HepG2 (cell line): Measurements from ENCODE around the gene CHPF. TPM values are rescaled to one million over a fixed set of nuclear protein-coding genes. Genes with fewer than 3 reads are reported as not detected.

ENCODE experiments used
- ATAC-seq: fragments of 200-7000 bp; cut with Tn5 transposase; 3 replicates; pipeline ENCODE4 v1.9.1; 2020; ENCODE audit warnings: mild to moderate bottlenecking, moderate library complexity
- BruUV-seq: library from RNA; stranded (reverse); fragments of 400-500 nt; replicated peaks from 2 replicates; lab custom pipeline; 2021; lab: Mats Ljungman, UMichigan
- CTCF ChIA-PET: fragments of 300-600 bp; formaldehyde crosslinking; extraction: SDS; loops from one replicate; lab custom pipeline; 2021; ENCODE audit warnings: low total read pairs, inconsistent platforms, low intra/inter-chr PET ratio; lab: Yijun Ruan, JAX
- POLR2A ChIA-PET: fragments of 350-600 bp; sonication (Branson Sonifier 250); formaldehyde crosslinking; loops from one replicate; lab custom pipeline; 2020; ENCODE audit warnings: antibody characterized with exemption, inconsistent platforms; lab: Yijun Ruan, JAX
- DNase-seq: peaks from one replicate; pipeline ENCODE4 v3.0.0-alpha.2; 2015; ENCODE audit warnings: low spot score
- FAIRE-seq: peaks from 3 replicates; lab custom pipeline; 2011; peaks lifted over from hg19 to GRCh38; lab: Jason Lieb, UNC
- H2AFZ ChIP-seq: one replicate; pipeline ENCODE4 v1.6.1; 2011; ENCODE audit warnings: low read length, inconsistent platforms
- H3K27ac ChIP-seq: fragments of 300-600 bp; 3 replicates; pipeline ENCODE4 v1.8.0; 2011; ENCODE audit warnings: mixed run types, mild to moderate bottlenecking, mixed read lengths, low read length, inconsistent platforms; ENCODE audit not compliant: insufficient read depth; ENCODE audit errors: extremely low read length
- H3K27me3 ChIP-seq, 2 experiments: fragments of 200-600 bp in 1 of 2; 2 replicates in 1 of 2; 3 replicates in 1 of 2; pipeline versions ENCODE4 v1.6.0 to v1.8.0; 2011; ENCODE audit warnings: low read length in 2 of 2, mild to moderate bottlenecking in 2 of 2, moderate library complexity in 2 of 2, inconsistent platforms in 1 of 2; ENCODE audit not compliant: insufficient read depth in 2 of 2, control insufficient read depth in 1 of 2
- H3K36me3 ChIP-seq, 2 experiments: fragments of 200-600 bp in 1 of 2; replicated peaks in 1 of 2; 2 replicates in 1 of 2; 3 replicates in 1 of 2; pipeline versions ENCODE4 v1.5.1 to v1.8.0; 2011; ENCODE audit warnings: low read length in 2 of 2, inconsistent platforms in 1 of 2; ENCODE audit not compliant: insufficient read depth in 2 of 2, control insufficient read depth in 1 of 2
- H3K4me1 ChIP-seq: 2 replicates; pipeline ENCODE4 v1.5.1; 2012; ENCODE audit warnings: low read length, inconsistent platforms; ENCODE audit not compliant: insufficient read depth
- H3K4me2 ChIP-seq: 2 replicates; pipeline ENCODE4 v1.6.0; 2011; ENCODE audit warnings: low read depth, low read length, inconsistent platforms
- H3K4me3 ChIP-seq, 3 experiments: fragments of 200-600 bp in 1 of 3; sonication (generic), shearing (Covaris generic) in 1 of 3; replicated peaks in 1 of 3; 2 replicates each; pipeline ENCODE4 v1.5.1; 2011 to 2016; ENCODE audit warnings: low read length in 3 of 3, inconsistent platforms in 2 of 3, low read depth in 2 of 3, mild to moderate bottlenecking in 2 of 3, control low read depth in 1 of 3, mixed read lengths in 1 of 3; ENCODE audit not compliant: insufficient read depth in 1 of 3
- H3K79me2 ChIP-seq: one replicate; pipeline ENCODE4 v1.6.1; 2011; ENCODE audit warnings: low read length, inconsistent platforms; ENCODE audit not compliant: insufficient read depth
- H3K9ac ChIP-seq: 2 replicates; pipeline ENCODE4 v1.6.0; 2011; ENCODE audit warnings: mild to moderate bottlenecking, low read depth, low read length, inconsistent platforms; ENCODE audit not compliant: insufficient read depth
- H3K9me3 ChIP-seq: 2 replicates; pipeline ENCODE4 v1.5.1; 2012; ENCODE audit warnings: mild to moderate bottlenecking, low read length
- H4K20me1 ChIP-seq: 2 replicates; pipeline ENCODE4 v1.6.0; 2011; ENCODE audit warnings: inconsistent platforms, mild to moderate bottlenecking, low read length, moderate library complexity; ENCODE audit not compliant: insufficient read depth
- AGO2 ChIP-seq: fragments of 200-400 bp; formaldehyde crosslinking; optimal IDR thresholded peaks from 2 replicates; pipeline ENCODE3; 2017; ENCODE audit warnings: mild to moderate bottlenecking, low read depth, low read length, moderate library complexity
- FUBP1 ChIP-seq: sonication (generic); formaldehyde crosslinking; IDR thresholded peaks from 2 replicates; pipeline ENCODE4 v1.5.1; 2020; ENCODE audit warnings: missing genetic modification reagents, mild to moderate bottlenecking, borderline replicate concordance
- HDAC1 ChIP-seq: sonication (generic); formaldehyde crosslinking; IDR thresholded peaks from 2 replicates; pipeline ENCODE4 v1.5.1; 2020; ENCODE audit warnings: mild to moderate bottlenecking, missing genetic modification reagents
- IRF1 ChIP-seq: sonication (generic); formaldehyde crosslinking; IDR thresholded peaks from 2 replicates; pipeline ENCODE4 v1.4.0; 2020; ENCODE audit warnings: low read depth, mild to moderate bottlenecking, missing genetic modification reagents
- KDM5A ChIP-seq: fragments of 200-600 bp; sonication (generic); IDR thresholded peaks from 2 replicates; pipeline ENCODE4 v1.7.0; 2018; ENCODE audit warnings: antibody characterized with exemption, mild to moderate bottlenecking, low read length, borderline replicate concordance
- KLF13 ChIP-seq: sonication (generic); formaldehyde crosslinking; IDR thresholded peaks from 2 replicates; pipeline ENCODE4 v1.4.0; 2020; ENCODE audit warnings: mild to moderate bottlenecking, missing genetic modification reagents
- MYNN ChIP-seq: sonication (generic); formaldehyde crosslinking; IDR thresholded peaks from 2 replicates; pipeline ENCODE4 v1.4.0; 2020; ENCODE audit warnings: mild to moderate bottlenecking, low read depth, missing genetic modification reagents
- PTBP1 ChIP-seq: fragments of 200-400 bp; formaldehyde crosslinking; IDR thresholded peaks from 2 replicates; pipeline ENCODE4 v1.6.1; 2018; ENCODE audit warnings: low read length, low read depth; ENCODE audit not compliant: poor library complexity, severe bottlenecking
- SETDB1 ChIP-seq: sonication (generic); formaldehyde crosslinking; IDR thresholded peaks from 2 replicates; pipeline ENCODE4 v1.5.1; 2020; ENCODE audit warnings: missing genetic modification reagents, mild to moderate bottlenecking, borderline replicate concordance
- SOX5 ChIP-seq: IDR thresholded peaks from 2 replicates; pipeline ENCODE4 v1.6.1; 2016; ENCODE audit warnings: borderline replicate concordance
- ZBTB21 ChIP-seq: sonication (generic); formaldehyde crosslinking; IDR thresholded peaks from 2 replicates; pipeline ENCODE4 v1.4.0; 2020; ENCODE audit warnings: missing genetic modification reagents
- ZBTB38 ChIP-seq: sonication (generic); formaldehyde crosslinking; IDR thresholded peaks from 2 replicates; pipeline ENCODE4 v1.5.1; 2020; ENCODE audit warnings: mild to moderate bottlenecking, missing genetic modification reagents
- ZBTB49 ChIP-seq: sonication (generic); formaldehyde crosslinking; IDR thresholded peaks from 2 replicates; pipeline ENCODE4 v1.4.0; 2020; ENCODE audit warnings: missing genetic modification reagents, borderline replicate concordance
- ZNF3 ChIP-seq: IDR thresholded peaks from 2 replicates; pipeline ENCODE4 v1.7.0; 2017; ENCODE audit warnings: inconsistent platforms
- ZNF30 ChIP-seq: sonication (generic); formaldehyde crosslinking; IDR thresholded peaks from 2 replicates; pipeline ENCODE4 v1.5.0; 2020; ENCODE audit warnings: mild to moderate bottlenecking, missing genetic modification reagents
- ZNF484 ChIP-seq: sonication (generic); formaldehyde crosslinking; IDR thresholded peaks from 2 replicates; pipeline ENCODE4 v1.5.1; 2020; ENCODE audit warnings: mild to moderate bottlenecking, low read depth, missing genetic modification reagents, borderline replicate concordance
- ZNF547 ChIP-seq: sonication (generic); formaldehyde crosslinking; IDR thresholded peaks from 2 replicates; pipeline ENCODE4 v1.5.1; 2020; ENCODE audit warnings: mild to moderate bottlenecking, missing genetic modification reagents
- ZNF570 ChIP-seq: sonication (generic); formaldehyde crosslinking; IDR thresholded peaks from 2 replicates; pipeline ENCODE4 v1.4.0; 2020; ENCODE audit warnings: mild to moderate bottlenecking, missing genetic modification reagents, borderline replicate concordance
- WGBS: methylation state at CpG from one replicate; pipeline ENCODE4 v1.1.6; 2017; ENCODE audit warnings: low lambda C conversion rate; 5-methylcytosine and 5-hydroxymethylcytosine counted together
- in situ Hi-C: cut with HindIII; loops from 2 replicates; pipeline ENCODE4 v1.10.0; 2017; ENCODE audit warnings: low pct_unique_long_range_greater_than_20kb; ENCODE audit not compliant: extremely low pct_ligation_motif_present
- intact Hi-C: fragments of 100-400 bp; cut with micrococcal nuclease; formaldehyde crosslinking; loops from one replicate; pipeline ENCODE4 v1.10.0; 2022; ENCODE audit not compliant: unreplicated experiment
- polyA plus RNA-seq, 8 experiments: library from polyadenylated mRNA; depleted of rRNA in 3 of 8; stranded (reverse) in 7 of 8; unstranded in 1 of 8; fragments of >200 nt; fragmentation: Illumina TruSeq in 4 of 8; extraction: Trizol in 4 of 8; gene quantifications; 2 replicates each; pipeline versions ENCODE4 v1.2.1 to v1.2.3, GENCODE V29; 2011 to 2016; ENCODE audit warnings: low read depth in 4 of 8, missing spikeins in 1 of 8, mixed read lengths in 1 of 8; ENCODE audit not compliant: insufficient read depth in 1 of 8
- total RNA-seq, 5 experiments: library from RNA; depleted of rRNA; stranded (reverse); fragments of >200 nt; fragmentation: Illumina TruSeq; extraction: Trizol; gene quantifications; 2 replicates each; pipeline ENCODE4 v1.2.3, GENCODE V29; 2016; ENCODE audit warnings: low read depth in 1 of 5

The CHPF gene
- total and polyA plus RNA-seq, 2 of the 13 experiments (the other 11 are each of a cell fraction or from before 2014, with no cell fraction given), result 79.6 to 111 TPM

- TF ChIP-seq AGO2 (peak; percentile 57), SETDB1 (no peak; the same call in 1 of the 2 replicates), FUBP1 (no peak), ZNF30 (CRISPR knock-in tag) (no peak)
Measured at GRCh38 chr2:219547621-219548020, 4.0 kb upstream of the CHPF start (continued).

GRCh38 chr2:219545943-219546352, 2.3 kb upstream of the CHPF start:
- no TSS peak for BruUV-seq
- Histone ChIP-seq H3K9me3 (no peaks in the 10 kb centered on the region), H3K36me3 (peaks cover 17 to 28% of the 10 kb centered on the region in 2 experiments), H3K79me2 (peaks cover 30% of the 10 kb centered on the region), H2AFZ (no peak overlapping the region), H3K4me3 (peak overlapping the region in 2 of 3 experiments; percentile 76 to 90; a peak in 3 of 6 replicates), H3K27ac (peak overlapping the region; percentile 53), H3K27me3 (no peaks in the 10 kb centered on the region; a peak in 1 of 5 replicates), H4K20me1 (peaks cover 22% of the 10 kb centered on the region), H3K4me1 (peaks cover 50% of the 10 kb centered on the region), H3K4me2 (peak overlapping the region; percentile 97), H3K9ac (peak overlapping the region; percentile 84)
- ChIA-PET CTCF (no interaction called here), POLR2A (interaction anchor here (1.2 to 3.9 kb wide), 4 partner anchors 15 to 52 kb away, joined by 6 to 44 read pairs (median 25); partner anchors contain the start of genes GMPPA, INHA, OBSL1 and STK11IP)
- ATAC-seq (peak; percentile 34), FAIRE-seq (peak; percentile 75), DNase-seq (peak; percentile 79)
- intact Hi-C loops, result no loop called here
- under 1% methylated on average over 4 of the region's 4 CpGs for WGBS
- in situ Hi-C loops, result no loop called here
- TF ChIP-seq MYNN, result no peak
- TF ChIP-seq SETDB1, result no peak
- TF ChIP-seq ZBTB38 (CRISPR knock-in tag), result peak; percentile 47; the same call in 1 of the 2 replicates
- TF ChIP-seq IRF1 (CRISPR knock-in tag), result no peak
- no peak for TF ChIP-seq ZNF570
- peak; percentile 66 for TF ChIP-seq ZBTB21 (CRISPR knock-in tag)
- TF ChIP-seq HDAC1 (CRISPR knock-in tag), result peak; percentile 74
- TF ChIP-seq ZBTB49, result no peak
- TF ChIP-seq PTBP1, result no peak
- TF ChIP-seq SOX5 (CRISPR knock-in tag), result peak; percentile 65; the same call in 1 of the 2 replicates
- TF ChIP-seq KLF13 (CRISPR knock-in tag), result no peak
- TF ChIP-seq ZNF547, result no peak
- no peak for TF ChIP-seq ZNF484
- no peak for TF ChIP-seq ZNF3 (CRISPR knock-in tag)
- no peak for TF ChIP-seq KDM5A
